ENCODE measurements around the gene DENND2D.

DNA sequence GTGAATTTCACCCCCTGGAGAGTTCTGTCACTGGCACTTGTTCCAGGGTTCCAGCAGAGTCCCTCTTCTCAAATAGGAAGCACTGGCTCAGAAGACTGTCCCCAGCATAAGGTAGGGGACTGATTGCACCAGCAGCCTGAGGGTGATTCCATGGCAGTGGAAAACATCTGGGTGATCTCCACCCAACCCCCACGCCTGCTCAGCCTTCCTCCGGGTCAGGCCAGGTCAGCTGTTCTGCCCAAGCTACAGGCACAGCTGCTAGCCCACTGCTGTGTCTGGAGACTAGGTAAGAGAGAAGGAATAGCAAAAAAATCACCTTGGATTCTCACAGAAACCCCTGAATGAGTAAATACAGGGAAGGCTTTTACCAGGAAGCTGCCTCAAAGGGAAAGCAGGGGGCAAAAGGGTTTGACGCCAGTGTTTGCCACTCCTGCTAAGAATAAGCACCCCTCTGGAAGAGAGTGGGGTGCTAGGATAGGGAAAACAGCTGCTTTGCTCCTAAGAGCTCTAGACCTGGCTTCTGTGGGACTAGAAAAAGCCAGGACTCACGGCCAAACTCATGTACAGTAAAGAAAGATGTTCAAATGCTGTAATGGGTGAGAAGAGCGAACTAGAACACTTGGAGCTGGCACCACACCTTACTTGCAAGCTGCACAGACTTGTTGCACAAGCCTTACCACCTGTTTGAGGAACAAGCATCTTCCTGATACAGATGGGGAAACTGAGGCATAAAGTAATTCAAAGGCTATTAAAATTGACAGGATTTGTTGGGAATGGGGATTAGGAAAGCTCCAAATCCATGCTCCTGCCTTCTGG, 1.0 kb upstream of the DENND2D start:
- TF ChIP-seq CTCF (optimal IDR thresholded peaks at IDR 0.05 in 1 of 3, IDR thresholded peaks at IDR 0.05 in 1 of 3, conservative IDR thresholded peaks at IDR 0.05 in 1 of 3; ENCODE audit: extremely low read depth in 1 of 3, insufficient read depth in 2 of 3, low read length in 3 of 3) (no peak), EZH2 (IDR thresholded peaks at IDR 0.05; ENCODE audit: low read length) (no peak)
